PFSK-1 (cell line): Measurements from ENCODE around the gene DNER.

Experiments
- FOXP2 ChIP-seq: optimal IDR thresholded peaks from 2 replicates; pipeline ENCODE3; 2011; ENCODE audit warnings: borderline replicate concordance, control low read depth, inconsistent platforms; ENCODE audit not compliant: insufficient read depth; ENCODE audit errors: extremely low read length, extremely low read depth
- POLR2AphosphoS5 ChIP-seq: IDR thresholded peaks from 2 replicates; pipeline ENCODE4 v1.6.1; 2012; ENCODE audit warnings: low read depth, mild to moderate bottlenecking, control low read depth, low read length, moderate library complexity
- SIN3A ChIP-seq: IDR thresholded peaks from 2 replicates; pipeline ENCODE4 v1.6.1; 2012; ENCODE audit warnings: mild to moderate bottlenecking, low read length, moderate library complexity, borderline replicate concordance; ENCODE audit not compliant: insufficient read depth
- TAF1 ChIP-seq: IDR thresholded peaks from 2 replicates; pipeline ENCODE4 v1.6.1; 2012; ENCODE audit warnings: low read length, control low read depth, borderline replicate concordance; ENCODE audit not compliant: insufficient read depth
- TF ChIP-seq, protein P1 (sequence below), 2 experiments: IDR thresholded peaks; 2 replicates each; pipeline versions ENCODE4 v1.6.1 to v1.8.0; 2011 to 2012; ENCODE audit warnings: low read depth in 2 of 2, low read length in 2 of 2, control low read depth in 1 of 2, inconsistent platforms in 1 of 2, mild to moderate bottlenecking in 1 of 2, moderate library complexity in 1 of 2; ENCODE audit not compliant: insufficient read depth in 1 of 2

Gene DNER

GRCh38 chr2:229598227-229598626, 116.1 kb downstream of the DNER start:
- no peak for TF ChIP-seq FOXP2
- no peak for TF ChIP-seq POLR2AphosphoS5
- TF ChIP-seq SIN3A, result no peak
- no peak for TF ChIP-seq TAF1
- TF ChIP-seq, protein P1, sequence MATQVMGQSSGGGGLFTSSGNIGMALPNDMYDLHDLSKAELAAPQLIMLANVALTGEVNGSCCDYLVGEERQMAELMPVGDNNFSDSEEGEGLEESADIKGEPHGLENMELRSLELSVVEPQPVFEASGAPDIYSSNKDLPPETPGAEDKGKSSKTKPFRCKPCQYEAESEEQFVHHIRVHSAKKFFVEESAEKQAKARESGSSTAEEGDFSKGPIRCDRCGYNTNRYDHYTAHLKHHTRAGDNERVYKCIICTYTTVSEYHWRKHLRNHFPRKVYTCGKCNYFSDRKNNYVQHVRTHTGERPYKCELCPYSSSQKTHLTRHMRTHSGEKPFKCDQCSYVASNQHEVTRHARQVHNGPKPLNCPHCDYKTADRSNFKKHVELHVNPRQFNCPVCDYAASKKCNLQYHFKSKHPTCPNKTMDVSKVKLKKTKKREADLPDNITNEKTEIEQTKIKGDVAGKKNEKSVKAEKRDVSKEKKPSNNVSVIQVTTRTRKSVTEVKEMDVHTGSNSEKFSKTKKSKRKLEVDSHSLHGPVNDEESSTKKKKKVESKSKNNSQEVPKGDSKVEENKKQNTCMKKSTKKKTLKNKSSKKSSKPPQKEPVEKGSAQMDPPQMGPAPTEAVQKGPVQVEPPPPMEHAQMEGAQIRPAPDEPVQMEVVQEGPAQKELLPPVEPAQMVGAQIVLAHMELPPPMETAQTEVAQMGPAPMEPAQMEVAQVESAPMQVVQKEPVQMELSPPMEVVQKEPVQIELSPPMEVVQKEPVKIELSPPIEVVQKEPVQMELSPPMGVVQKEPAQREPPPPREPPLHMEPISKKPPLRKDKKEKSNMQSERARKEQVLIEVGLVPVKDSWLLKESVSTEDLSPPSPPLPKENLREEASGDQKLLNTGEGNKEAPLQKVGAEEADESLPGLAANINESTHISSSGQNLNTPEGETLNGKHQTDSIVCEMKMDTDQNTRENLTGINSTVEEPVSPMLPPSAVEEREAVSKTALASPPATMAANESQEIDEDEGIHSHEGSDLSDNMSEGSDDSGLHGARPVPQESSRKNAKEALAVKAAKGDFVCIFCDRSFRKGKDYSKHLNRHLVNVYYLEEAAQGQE (IDR thresholded peaks at IDR 0.05; ENCODE audit: insufficient read depth in 1 of 2, low read depth in 2 of 2, low read length in 2 of 2), result no peak

DNA sequence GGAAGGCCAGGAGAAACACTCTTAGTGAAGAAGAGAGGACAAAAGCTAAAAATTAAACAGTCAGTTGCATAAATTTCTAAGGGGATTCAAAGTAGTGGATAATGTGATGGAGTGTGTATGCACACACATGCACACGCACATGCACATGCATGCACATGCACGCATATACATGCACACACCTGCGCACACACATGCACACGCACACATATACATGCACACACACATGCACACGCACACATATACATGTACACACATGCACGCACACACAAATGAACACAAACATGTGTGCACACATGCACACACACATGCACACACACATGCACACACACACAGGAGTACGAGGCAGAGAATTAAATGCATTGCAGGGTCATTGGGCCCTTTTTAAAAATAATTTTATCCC, 117.6 kb downstream of the DNER start:
- no peak for TF ChIP-seq SIN3A
- TF ChIP-seq, protein P1 (IDR thresholded peaks at IDR 0.05; ENCODE audit: insufficient read depth in 1 of 2, low read depth in 2 of 2, low read length in 2 of 2), result no peak
- TF ChIP-seq FOXP2, result no peak
- TF ChIP-seq POLR2AphosphoS5, result no peak
- TF ChIP-seq TAF1, result no peak

GRCh38 chr2:229591611-229592010, 122.7 kb downstream of the DNER start:
- TF ChIP-seq FOXP2 (no peak), SIN3A (no peak), TAF1 (no peak), POLR2AphosphoS5 (no peak)
- TF ChIP-seq, protein P1 (IDR thresholded peaks at IDR 0.05; ENCODE audit: insufficient read depth in 1 of 2, low read depth in 2 of 2, low read length in 2 of 2), result no peak

- TF ChIP-seq, protein P1 (IDR thresholded peaks at IDR 0.05; ENCODE audit: insufficient read depth in 1 of 2, low read depth in 2 of 2, low read length in 2 of 2), result no peak
- TF ChIP-seq SIN3A (no peak), TAF1 (no peak), FOXP2 (no peak), POLR2AphosphoS5 (no peak)
Measured at GRCh38 chr2:229586746-229587705, 127.3 kb downstream of the DNER start.

DNA sequence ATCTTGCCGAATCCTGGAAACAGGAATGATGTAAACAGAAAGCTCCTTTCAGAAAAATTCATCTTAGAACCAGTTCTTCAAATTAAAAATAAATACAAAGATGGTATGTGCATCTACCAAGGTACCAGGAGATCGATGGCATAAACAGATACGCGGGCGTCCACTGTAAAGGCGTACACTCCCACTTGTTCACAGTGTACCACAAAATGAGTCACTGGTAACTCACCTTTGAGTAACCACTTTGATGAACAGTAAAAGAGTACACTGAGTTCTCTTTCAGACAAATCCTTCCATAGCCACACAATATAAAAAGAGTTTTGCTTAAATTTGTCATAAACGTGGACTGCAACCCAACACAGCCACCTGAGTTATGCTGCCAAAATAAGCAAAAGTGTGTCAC, 128.3 kb downstream of the DNER start:
- TF ChIP-seq, protein P1 (IDR thresholded peaks at IDR 0.05; ENCODE audit: insufficient read depth in 1 of 2, low read depth in 2 of 2, low read length in 2 of 2), result no peak
- TF ChIP-seq FOXP2, result no peak
- no peak for TF ChIP-seq SIN3A
- TF ChIP-seq POLR2AphosphoS5, result no peak
- TF ChIP-seq TAF1, result no peak
